Activated naive CD4-positive, alpha-beta T cell treated with anti-CD3 and anti-CD28 coated beads for 36 hours (primary cell): ENCODE measurements around the gene NAGK. TPM values are rescaled to one million over a fixed set of nuclear protein-coding genes. Genes with fewer than 3 reads are reported as not detected.

Experiments used
- CTCF ChIA-PET: fragments of 350-600 bp; sonication (Branson Sonifier 250); formaldehyde crosslinking; loops from one replicate; lab custom pipeline; 2021; ENCODE audit warnings: antibody characterized with exemption; lab: Charles Lee
- DNase-seq: peaks from one replicate; pipeline ENCODE4 v3.0.0-alpha.2; 2020
- H3K27ac Mint-ChIP-seq: one replicate; pipeline ENCODE4 v1.8.0; 2021; ENCODE audit warnings: mild to moderate bottlenecking, mixed read lengths
- H3K27me3 Mint-ChIP-seq: one replicate; pipeline ENCODE4 v1.8.0; 2021; ENCODE audit warnings: low read depth, mixed read lengths
- H3K36me3 Mint-ChIP-seq: one replicate; pipeline ENCODE4 v1.8.0; 2021; ENCODE audit warnings: low read depth, mixed read lengths
- H3K4me1 Mint-ChIP-seq: one replicate; pipeline ENCODE4 v1.8.0; 2021; ENCODE audit warnings: low read depth, mixed read lengths
- H3K4me3 Mint-ChIP-seq: one replicate; pipeline ENCODE4 v1.8.0; 2021; ENCODE audit warnings: mild to moderate bottlenecking, moderate library complexity, mixed read lengths
- H3K9me3 Mint-ChIP-seq: one replicate; pipeline ENCODE4 v1.8.0; 2021; ENCODE audit warnings: mixed read lengths
- intact Hi-C: fragments of 100-400 bp; cut with micrococcal nuclease; formaldehyde crosslinking; loops from one replicate; pipeline ENCODE4 v1.15.1; 2023
- total RNA-seq, 2 experiments: library from RNA; stranded (reverse); gene quantifications; one replicate each; pipeline ENCODE4 v1.2.3, GENCODE V29; 2021

NAGK gene
- total RNA-seq, 2 experiments from 2014 or later = 33.2 to 38.3 TPM

DNA sequence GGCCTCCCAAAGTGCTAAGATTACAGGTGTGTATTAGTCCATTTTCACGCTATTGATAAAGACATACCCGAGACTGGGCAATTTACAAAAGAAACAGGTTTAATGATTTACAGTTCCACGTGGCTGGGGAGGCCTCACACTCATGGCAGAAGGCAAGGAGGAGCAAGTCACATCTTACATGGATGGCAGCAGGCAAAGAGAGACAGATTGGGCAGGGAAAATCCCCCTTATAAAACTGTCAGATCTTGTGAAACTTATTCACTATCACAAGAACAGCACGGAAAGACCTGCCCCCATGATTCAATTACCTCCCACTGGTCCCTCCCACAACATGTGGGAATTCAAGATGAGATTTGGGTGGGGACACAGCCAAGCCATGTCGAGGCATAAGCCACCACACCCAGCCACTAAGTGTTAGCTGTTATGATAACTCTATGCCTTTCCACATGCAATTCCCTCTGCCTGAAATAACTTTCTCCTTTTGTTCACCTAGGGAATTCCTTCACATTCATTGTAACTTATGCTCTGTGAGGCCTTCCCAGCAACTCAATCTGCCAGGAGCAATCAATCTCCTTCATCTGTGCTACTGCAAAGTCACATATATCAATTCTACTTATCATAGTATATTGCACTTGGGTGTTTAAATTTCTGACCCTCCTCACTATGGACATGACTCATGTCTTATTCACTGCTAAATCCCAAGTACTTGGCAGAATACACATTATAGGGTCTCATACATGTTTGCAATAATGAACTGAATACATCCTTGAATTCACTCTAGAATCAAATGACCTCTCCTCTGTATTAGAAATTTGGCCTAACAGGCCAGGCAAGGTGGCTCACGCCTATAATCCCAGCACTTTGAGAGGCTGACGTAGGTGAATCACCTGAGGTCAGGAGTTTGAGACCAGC is 54.2 kb downstream of the NAGK start:
- CTCF ChIA-PET = interaction anchor here (1.3 kb wide), 1 partner anchor 23 kb away, joined by 8 read pairs; no protein-coding TSS in a partner anchor
- DNase-seq = no peak
- peaks cover 31% of the 10 kb centered on the region for H3K36me3 Mint-ChIP-seq
- H3K4me3 Mint-ChIP-seq = no peak overlapping the region
- H3K27me3 Mint-ChIP-seq = no peaks in the 10 kb centered on the region
- H3K4me1 Mint-ChIP-seq = peaks cover 12% of the 10 kb centered on the region
- H3K9me3 Mint-ChIP-seq = peaks cover 4% of the 10 kb centered on the region
- intact Hi-C loops = no loop called here
- no peak overlapping the region for H3K27ac Mint-ChIP-seq

DNA sequence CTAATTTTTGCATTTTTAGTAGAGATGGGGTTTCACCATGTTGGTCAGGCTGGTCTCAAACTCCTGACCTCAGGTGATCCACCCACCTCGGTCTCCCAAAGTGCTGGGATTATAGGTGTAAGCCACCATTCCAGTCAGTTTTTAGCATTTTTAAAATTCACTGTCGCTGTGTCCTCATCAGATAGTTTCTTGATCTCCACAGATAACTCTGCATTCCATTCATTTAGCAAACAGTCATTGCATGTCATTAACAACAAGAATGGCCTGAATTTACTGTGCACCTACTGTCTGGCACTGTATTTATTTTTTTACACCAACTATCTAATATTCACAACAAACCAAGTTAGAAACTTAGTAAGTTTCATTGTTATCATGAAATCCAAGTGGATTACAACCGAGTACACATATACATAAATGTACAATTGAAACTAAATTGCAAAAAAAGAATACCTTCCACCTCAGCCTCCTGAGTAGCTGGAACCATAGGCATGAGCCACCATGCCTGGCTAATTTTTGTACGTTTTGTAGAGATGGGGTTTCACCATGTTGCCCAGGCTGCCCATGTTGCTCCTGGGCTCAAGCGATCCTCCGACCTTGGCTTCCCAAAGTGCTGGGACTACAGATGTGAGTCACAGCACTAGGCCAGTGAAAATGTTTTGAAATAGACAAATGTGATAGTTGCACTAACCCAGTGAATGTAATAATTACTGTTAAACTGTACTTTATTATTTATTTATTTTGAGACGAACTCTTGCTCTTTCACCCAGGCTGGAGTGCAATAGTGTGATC is 57.3 kb downstream of the NAGK start:
- Mint-ChIP-seq H3K36me3 (peaks cover 17% of the 10 kb centered on the region), H3K4me1 (peaks cover 16% of the 10 kb centered on the region), H3K27ac (no peak overlapping the region), H3K4me3 (no peak overlapping the region), H3K27me3 (no peaks in the 10 kb centered on the region), H3K9me3 (peaks cover 4% of the 10 kb centered on the region)
- CTCF ChIA-PET = interaction anchor here (0.7 to 1.5 kb wide), 3 partner anchors 25 to 124 kb away, joined by 3 to 9 read pairs (median 3); partner anchors contain the start of gene NAGK
- intact Hi-C loops = no loop called here
- no peak for DNase-seq

DNA sequence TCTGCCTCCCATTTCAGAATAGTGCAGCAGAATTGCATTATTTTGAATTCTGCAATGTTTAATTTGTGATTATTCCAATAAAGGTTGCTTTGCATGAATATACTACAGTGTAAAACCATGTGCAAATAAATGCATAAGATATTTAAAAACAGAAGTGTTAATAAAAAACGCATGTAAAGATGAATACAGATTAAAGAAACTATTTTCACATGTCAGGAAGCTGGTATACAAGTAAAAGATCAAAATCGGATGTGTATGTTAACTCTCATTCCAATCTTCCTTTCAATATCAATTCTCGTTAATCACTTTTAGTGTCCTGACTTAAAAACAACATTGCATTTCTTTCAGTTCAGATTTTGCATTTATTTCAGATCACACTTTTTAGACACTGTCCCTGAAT is 58.5 kb downstream of the NAGK start:
- intact Hi-C loops = no loop called here
- Mint-ChIP-seq H3K4me1 (peaks cover 16% of the 10 kb centered on the region), H3K36me3 (peaks cover 16% of the 10 kb centered on the region), H3K27ac (no peak overlapping the region), H3K9me3 (peaks cover 4% of the 10 kb centered on the region), H3K27me3 (no peaks in the 10 kb centered on the region), H3K4me3 (no peak overlapping the region)
- CTCF ChIA-PET = interaction anchor here (0.6 to 1.5 kb wide), 3 partner anchors 26 to 194 kb away, joined by 3 to 9 read pairs (median 3); no protein-coding TSS in a partner anchor
- no peak for DNase-seq

Other genes with a start within 250 kb of the NAGK start
- not detected for gene CLEC4F, start 248.0 kb upstream of the NAGK start, total RNA-seq
- not detected for gene CD207, start 232.8 kb upstream of the NAGK start, total RNA-seq
- not detected for gene VAX2, start 168.1 kb upstream of the NAGK start, total RNA-seq
- not detected for gene ATP6V1B1, start 132.7 kb upstream of the NAGK start, total RNA-seq
- under 1 TPM in 1 of 2 experiments, not detected in 1; 0.24 TPM for gene ANKRD53, start 90.0 kb upstream of the NAGK start, total RNA-seq
- 10 to 100 TPM; 17.8 to 18.7 TPM for gene TEX261, start 73.8 kb upstream of the NAGK start, total RNA-seq
- gene MCEE, start 61.6 kb downstream of the NAGK start, total RNA-seq = 10 to 100 TPM; 14.0 to 15.8 TPM
- 10 to 100 TPM; 27.0 to 32.3 TPM for gene MPHOSPH10, start 62.0 kb downstream of the NAGK start, total RNA-seq
- 1 to 10 TPM; 3.0 to 3.2 TPM for gene PAIP2B, start 158.5 kb downstream of the NAGK start, total RNA-seq